HepG2 (cell line): ENCODE measurements around the gene PRIMA1.

Experiments
- CENPBD1 ChIP-seq: sonication (generic); formaldehyde crosslinking; IDR thresholded peaks from 2 replicates; pipeline ENCODE4 v1.8.0; 2022; ENCODE audit warnings: missing genetic modification reagents, low read depth, mild to moderate bottlenecking, borderline replicate concordance
- CTCF ChIP-seq: sonication (generic); formaldehyde crosslinking; IDR thresholded peaks from 2 replicates; pipeline ENCODE4 v1.5.0; 2020; ENCODE audit warnings: mild to moderate bottlenecking, missing genetic modification reagents, moderate library complexity
- MZF1 ChIP-seq: sonication (generic); formaldehyde crosslinking; IDR thresholded peaks from 2 replicates; pipeline ENCODE4 v1.8.1; 2023; ENCODE audit warnings: mild to moderate bottlenecking, missing genetic modification reagents, borderline replicate concordance
- RFXAP ChIP-seq: sonication (generic); formaldehyde crosslinking; IDR thresholded peaks from 2 replicates; pipeline ENCODE4 v1.4.0; 2020; ENCODE audit warnings: missing genetic modification reagents, borderline replicate concordance
- ZNF468 ChIP-seq: sonication (generic); formaldehyde crosslinking; IDR thresholded peaks from 2 replicates; pipeline ENCODE4 v1.8.0; 2022; ENCODE audit warnings: mild to moderate bottlenecking, moderate library complexity, missing genetic modification reagents

- TF ChIP-seq RFXAP (no peak), MZF1 (CRISPR knock-in tag) (no peak), ZNF468 (CRISPR knock-in tag) (no peak), CTCF (no peak), CENPBD1 (CRISPR knock-in tag) (no peak)
Measured at GRCh38 chr14:93764211-93764659, 24.1 kb downstream of the PRIMA1 start.
